GM19438 (cell line): Measurements from ENCODE around the gene SERPINA1.

Experiments
- ATAC-seq: cut with Tn5 transposase; IDR thresholded peaks from one replicate; pipeline ENCODE4 v1.9.1; 2021; ENCODE audit warnings: low read depth; ENCODE audit not compliant: unreplicated experiment

SERPINA1 gene

DNA sequence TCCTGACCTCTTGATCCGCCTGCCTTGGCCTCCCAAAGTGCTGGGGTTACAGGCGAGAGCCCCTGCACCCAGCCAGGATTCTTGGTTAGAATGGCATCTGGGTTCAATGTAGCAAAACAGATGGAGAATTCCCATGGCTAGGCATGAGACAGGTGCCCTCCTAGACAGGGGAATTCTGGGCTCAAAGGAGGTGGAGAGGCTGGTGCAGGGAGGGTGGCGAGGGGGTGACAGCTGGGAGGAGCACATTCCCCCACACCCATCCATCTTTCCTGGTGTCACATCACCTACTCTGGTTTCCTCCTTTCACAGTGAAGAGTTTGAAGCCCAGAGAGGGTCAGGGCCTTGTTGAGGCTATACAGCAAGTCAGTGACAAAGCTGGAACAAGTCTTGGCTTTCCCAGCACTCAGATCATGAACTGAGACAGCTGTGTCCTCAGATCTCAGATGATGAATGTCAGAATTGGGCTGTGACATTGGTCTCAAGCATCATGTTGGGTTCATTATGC is 2.8 kb downstream of the SERPINA1 start:
- no peak for ATAC-seq

DNA sequence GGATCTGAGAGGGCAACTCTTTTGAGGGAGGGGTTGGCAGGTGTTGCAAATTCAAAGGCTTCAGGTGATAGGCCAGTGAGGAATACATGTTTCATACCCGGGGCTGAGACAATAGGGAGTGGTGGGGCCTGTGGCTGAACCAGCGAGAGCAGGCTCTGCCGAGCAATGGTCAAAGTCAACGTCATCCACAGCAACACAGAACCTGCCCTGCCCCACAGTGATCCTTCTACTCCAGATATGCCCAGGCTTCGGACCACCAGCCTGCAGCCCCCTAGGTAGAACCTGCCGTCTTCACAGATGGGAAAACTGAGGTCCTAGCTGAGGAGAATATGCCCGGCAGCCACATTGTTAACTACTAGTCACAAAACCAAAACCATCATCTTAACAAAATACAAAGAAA is 4.1 kb downstream of the SERPINA1 start:
- ATAC-seq: no peak

GRCh38 chr14:94383777-94384176 is 4.6 kb downstream of the SERPINA1 start:
- no peak for ATAC-seq

DNA sequence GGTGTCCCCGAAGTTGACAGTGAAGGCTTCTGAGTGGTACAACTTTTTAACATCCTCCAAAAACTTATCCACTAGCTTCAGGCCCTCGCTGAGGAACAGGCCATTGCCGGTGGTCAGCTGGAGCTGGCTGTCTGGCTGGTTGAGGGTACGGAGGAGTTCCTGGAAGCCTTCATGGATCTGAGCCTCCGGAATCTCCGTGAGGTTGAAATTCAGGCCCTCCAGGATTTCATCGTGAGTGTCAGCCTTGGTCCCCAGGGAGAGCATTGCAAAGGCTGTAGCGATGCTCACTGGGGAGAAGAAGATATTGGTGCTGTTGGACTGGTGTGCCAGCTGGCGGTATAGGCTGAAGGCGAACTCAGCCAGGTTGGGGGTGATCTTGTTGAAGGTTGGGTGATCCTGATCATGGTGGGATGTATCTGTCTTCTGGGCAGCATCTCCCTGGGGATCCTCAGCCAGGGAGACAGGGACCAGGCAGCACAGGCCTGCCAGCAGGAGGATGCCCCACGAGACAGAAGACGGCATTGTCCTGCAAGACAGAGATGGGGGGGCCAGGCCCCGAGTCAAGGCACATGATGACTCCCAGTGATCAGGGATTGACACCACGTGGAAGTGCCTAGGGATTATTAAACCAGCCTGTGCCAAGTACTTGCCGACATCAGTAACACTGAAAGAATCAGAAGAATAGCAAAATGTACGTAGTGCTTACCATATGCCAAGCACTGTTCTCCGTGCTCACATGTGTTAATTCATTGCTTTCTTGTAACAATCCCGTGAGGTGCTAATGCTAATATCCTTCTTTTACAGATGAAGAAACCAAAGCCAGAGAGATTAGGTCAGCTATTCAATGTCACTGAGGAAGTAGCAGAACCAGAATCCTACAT is 5.4 kb downstream of the SERPINA1 start:
- ATAC-seq: no peak

DNA sequence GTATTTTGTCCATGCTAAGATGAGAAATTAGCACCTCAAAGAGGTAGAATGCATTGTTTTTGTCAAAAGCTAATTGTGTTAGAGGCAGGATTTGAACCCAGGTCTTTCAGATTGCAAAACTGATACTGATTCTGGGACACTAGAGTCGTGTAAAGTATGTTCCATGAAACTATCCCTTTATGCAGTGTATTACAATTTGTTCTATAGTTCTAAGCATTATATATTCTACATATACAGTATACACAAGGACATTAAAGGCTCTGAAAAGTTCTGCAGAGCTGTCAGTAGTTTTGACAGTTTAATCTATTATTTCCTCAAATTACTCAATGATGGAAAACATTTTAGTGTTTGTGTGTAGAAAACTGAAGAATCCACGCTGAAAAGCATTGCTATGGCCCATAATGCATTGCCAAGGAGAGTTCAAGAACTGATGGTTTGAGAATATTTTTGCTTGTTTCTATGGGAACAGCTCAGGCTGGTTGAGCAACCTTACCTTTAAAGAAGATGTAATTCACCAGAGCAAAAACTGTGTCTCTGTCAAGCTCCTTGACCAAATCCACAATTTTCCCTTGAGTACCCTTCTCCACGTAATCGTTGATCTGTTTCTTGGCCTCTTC is 6.2 kb downstream of the SERPINA1 start:
- ATAC-seq: no peak

GRCh38 chr14:94381149-94382030 is 7.0 kb downstream of the SERPINA1 start:
- no peak for ATAC-seq

DNA sequence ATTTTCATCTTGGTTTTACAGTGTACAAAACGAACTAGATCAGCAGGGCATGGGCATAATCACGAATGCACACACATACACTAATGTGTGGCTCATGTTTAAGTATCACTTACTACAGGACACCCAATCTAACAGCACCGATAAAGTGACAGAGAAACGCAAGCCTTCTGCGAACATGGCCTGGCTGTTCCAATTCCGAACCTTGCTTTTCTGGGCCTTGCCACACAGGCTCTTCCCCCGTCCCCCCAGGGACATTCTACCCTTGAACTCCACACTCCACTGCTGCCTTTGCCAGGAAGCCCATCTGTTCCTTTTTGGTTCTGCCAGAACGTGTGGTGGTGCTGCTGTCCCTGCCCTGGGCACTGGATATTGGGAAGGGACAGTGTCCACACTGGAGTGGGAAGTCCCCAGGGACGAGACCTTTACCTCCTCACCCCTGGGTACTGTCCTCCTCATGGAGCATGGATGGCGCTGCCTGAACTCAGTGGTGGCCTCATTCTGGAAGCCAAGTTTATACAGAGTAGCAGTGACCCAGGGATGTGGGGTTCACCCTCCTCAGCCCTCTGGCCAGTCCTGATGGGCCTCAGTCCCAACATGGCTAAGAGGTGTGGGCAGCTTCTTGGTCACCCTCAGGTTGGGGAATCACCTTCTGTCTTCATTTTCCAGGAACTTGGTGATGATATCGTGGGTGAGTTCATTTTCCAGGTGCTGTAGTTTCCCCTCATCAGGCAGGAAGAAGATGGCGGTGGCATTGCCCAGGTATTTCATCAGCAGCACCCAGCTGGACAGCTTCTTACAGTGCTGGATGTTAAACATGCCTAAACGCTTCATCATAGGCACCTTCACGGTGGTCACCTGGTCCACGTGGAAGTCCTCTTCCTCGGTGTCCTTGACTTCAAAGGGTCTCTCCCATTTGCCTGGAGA is 7.9 kb downstream of the SERPINA1 start:
- ATAC-seq: no peak

- no peak for ATAC-seq
Observed at GRCh38 chr14:94379291-94380224, 8.8 kb downstream of the SERPINA1 start.

DNA sequence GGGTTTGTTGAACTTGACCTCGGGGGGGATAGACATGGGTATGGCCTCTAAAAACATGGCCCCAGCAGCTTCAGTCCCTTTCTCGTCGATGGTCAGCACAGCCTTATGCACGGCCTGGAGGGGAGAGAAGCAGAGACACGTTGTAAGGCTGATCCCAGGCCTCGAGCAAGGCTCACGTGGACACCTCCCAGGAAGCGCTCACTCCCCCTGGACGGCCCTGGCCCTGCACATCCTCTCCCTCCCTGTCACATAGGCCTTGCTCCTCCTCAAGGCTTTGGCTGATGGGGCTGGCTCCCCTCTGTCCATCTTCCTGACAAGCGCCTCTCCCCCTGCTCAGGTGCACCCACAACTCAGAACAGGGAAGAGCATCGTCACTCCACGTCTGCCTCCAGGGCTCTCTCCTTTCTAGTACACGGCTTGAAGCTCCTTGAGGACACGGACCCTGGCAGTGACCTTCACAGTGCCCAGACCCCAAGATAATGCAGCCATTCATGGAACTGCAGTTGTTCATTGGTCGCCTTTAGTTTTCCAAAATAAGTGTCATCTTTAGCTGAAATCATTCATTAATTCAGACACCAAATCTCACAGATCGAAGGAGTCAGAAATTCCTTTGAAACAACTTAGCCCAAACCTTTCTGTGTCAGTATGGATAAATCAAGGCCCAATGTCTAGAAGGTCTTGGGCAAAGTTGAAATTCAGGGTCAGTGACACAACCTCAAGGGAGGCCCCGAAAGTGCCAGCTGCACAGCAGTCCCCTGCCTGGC is 9.7 kb downstream of the SERPINA1 start:
- ATAC-seq: no peak

- ATAC-seq: no peak
Observed at GRCh38 chr14:94377866-94378470, 10.4 kb downstream of the SERPINA1 start.

DNA sequence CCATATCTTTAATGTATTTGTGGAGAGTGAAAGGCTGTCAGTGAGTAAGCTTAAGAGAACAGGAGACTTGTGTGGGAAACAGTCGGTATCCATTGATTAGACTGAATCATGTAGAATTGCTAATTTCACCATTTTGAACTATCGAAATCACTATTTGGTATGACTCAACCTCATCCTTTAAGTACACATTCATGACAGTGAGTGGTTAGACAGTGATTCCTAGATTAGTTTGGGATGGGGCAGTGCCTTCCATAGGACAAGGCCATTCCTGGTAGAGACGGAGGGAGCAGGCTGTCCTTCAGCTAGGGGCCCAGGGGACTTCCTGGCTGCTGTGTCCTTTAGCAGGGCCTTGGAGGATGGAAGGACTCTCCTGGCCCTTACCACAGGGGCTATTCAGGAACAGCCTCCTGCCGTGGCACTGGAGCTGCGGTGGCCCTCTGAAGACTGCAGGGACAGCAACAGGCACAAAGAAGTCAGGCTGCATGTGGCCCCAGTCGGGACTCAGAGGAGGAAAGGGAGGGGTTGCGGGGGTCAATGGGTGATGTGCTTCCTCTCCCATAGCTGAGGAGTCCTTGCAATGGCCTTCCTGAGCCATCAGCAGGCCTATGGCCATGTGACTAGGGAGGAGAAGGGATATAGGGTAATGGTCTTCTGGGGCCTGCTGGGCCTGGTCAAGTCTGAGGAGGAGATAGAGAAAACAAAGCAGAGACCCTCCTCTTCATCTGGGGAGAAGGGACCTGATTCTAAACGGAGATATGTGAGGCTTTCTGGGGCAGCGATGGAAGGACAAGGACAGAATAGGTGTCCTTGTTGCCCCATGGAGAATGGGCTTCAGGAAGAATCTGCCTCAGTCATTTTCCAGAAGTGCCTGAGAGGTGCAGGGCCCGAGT is 11.2 kb downstream of the SERPINA1 start:
- ATAC-seq: no peak

DNA sequence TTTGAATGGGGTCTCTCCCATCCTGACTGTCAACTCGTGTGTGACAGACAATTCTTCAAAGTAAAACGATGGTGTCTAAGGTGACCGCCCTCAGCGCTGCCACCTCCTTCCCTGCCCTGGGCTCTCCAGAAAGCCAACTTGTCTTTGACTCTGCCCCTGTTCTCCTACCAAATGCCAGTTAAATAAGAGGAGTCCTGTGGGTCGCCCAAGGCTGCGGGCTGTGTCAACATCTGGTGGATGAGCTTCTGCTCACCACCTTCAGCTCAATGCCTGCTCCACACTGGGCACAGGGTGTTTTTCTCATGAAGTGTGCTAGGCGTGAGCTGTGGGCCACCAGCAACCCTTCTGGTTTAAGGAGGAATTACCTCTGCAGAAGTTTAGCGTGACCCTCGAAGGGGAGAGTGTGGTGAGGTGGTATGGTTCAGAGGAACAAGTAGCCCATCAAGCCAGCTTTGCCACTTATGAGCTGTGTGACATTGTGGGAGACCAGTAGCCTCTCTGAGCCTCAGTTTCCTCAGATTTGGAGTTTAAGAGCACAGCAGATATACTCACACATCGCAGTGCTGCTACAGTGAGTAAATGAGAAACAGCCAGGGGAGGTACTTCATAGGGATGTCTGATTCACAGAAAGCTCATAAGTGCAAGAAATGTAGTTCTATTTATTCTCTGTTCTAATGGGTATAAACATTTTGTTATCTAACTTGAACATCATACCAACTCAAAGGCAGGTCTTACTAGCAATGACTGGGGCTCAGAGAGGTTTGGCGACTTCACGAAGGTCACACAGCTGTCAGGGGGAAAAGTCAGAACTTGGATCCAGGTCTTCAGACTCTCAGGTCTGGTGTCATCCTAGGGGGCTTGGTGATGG is 12.1 kb downstream of the SERPINA1 start:
- no peak for ATAC-seq

DNA sequence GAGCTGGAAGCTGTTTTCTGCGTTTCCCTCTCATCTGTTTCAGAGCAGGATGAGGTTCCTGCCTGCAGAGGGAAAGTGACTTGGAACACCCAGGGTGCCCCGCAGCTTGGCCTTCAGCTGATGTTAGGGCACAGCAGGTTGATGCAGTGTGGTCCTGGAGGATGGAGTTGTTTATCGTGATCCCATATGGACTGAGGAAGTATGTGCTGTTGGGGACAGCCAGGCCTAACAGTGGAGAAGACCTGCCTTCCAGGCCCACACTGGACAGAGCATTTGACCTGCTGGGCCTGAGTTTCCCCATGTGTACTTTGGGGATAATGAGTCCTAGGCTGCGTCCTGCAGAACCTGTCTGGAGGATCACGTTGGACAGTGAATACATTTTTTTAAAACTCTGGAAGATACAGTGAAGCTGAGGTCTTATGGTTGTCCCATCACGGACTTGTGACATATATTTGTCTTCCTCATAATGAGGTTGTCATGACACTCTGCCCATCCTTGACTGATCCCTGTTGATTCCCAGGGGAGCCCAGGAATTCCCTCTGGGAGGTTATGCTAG is 12.8 kb downstream of the SERPINA1 start:
- ATAC-seq: no peak

- no peak for ATAC-seq
Observed at GRCh38 chr14:94374749-94375260, 13.6 kb downstream of the SERPINA1 start.

DNA sequence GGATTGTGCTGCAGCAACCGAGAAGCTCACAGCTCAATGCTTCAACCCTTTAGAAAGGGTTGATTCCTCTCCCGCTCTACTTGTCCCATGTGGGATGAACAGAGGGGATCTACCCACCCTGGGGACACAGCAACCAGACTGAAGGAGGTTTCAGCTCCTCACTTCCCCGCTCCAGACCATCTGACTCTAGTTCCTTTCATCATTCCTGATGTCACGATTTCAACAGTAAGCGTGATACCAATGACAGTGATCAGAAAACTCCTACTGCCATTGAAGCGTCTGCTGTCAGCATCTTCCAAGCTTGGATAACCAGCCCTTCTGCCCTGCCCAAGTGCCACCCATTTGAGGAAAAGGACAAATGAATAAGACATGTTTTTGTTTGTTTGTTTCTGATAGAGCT is 14.3 kb downstream of the SERPINA1 start:
- ATAC-seq: no peak
